ENCODE results near the gene GFRA4. TPM values are rescaled to one million over a fixed set of nuclear protein-coding genes. Genes with fewer than 3 reads are reported as not detected.

GFRA4 gene
- total RNA-seq, 1 experiment from 2014 or later, result not detected

DNA sequence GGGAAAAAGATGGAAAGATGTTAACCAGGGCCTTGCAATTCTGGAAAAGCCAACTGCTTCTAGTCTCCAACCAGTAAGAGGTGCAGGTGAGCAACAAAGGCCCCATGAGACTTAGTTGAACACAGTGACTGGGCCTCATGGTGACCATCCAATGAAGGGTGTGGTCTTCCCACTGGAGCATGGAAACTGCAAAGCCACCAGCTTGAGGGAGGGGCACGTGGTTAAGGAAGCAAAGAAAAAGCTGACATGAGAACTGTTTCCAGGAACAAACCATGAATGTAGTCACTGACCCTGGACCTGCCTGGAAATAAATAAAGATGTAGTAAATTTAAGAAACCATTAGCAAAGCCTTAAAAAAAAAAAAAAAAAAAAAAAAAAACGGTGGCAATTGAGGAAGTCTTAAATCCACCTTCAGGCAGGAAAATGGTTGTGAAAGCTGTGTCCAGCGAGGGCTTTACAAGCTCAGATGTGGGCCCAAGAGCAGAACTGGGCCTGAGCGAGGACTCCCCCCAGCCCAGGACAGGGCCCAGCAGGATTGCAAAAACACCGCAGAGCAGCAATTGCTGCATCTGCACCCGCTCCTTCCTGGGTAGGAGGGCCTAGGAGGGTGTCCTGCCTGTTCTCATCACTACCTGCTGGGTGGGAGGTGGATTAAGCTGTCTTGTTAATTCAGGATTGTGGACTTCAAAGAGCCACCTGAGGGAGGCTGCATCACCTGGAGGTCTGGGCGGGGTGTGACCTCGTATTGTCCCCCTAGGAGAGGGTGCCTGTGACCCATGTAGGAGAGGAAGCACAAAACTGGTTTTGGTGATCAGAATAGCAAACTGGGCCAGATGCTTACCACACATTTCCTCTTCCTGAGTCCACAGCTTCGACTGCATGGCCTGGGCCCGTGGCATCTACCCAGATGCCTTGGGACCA, 10.3 kb downstream of the GFRA4 start:
- in situ Hi-C loops (cut with HindIII; ENCODE audit: low pct_unique_long_range_greater_than_20kb, low sequenced_read_pairs), result no loop called here
- H3K36me3 ChIP-seq (ENCODE audit: control insufficient read depth, insufficient read depth, low read length), result no peaks in the 10 kb centered on the region
- no peaks in the 10 kb centered on the region for H3K4me1 ChIP-seq (ENCODE audit: control insufficient read depth, insufficient read depth, low read length)
- ChIA-PET POLR2A (interaction anchor here (0.5 kb wide), 1 partner anchor 352 kb away, joined by 9 read pairs; no protein-coding TSS in a partner anchor), CTCF (no interaction called here)
- H3K4me3 ChIP-seq (ENCODE audit: low read depth in 2 of 2, low read length in 2 of 2), result no peak overlapping the region
- ATAC-seq (no peak), DNase-seq (ENCODE audit: low read depth, low spot score) (no peak)
- intact Hi-C loops (cut with micrococcal nuclease; ENCODE audit: unreplicated experiment), result no loop called here
- TF ChIP-seq, protein P1, sequence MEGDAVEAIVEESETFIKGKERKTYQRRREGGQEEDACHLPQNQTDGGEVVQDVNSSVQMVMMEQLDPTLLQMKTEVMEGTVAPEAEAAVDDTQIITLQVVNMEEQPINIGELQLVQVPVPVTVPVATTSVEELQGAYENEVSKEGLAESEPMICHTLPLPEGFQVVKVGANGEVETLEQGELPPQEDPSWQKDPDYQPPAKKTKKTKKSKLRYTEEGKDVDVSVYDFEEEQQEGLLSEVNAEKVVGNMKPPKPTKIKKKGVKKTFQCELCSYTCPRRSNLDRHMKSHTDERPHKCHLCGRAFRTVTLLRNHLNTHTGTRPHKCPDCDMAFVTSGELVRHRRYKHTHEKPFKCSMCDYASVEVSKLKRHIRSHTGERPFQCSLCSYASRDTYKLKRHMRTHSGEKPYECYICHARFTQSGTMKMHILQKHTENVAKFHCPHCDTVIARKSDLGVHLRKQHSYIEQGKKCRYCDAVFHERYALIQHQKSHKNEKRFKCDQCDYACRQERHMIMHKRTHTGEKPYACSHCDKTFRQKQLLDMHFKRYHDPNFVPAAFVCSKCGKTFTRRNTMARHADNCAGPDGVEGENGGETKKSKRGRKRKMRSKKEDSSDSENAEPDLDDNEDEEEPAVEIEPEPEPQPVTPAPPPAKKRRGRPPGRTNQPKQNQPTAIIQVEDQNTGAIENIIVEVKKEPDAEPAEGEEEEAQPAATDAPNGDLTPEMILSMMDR (IDR thresholded peaks at IDR 0.05), result no peak
- TF ChIP-seq POLR2AphosphoS5 (IDR thresholded peaks at IDR 0.05; ENCODE audit: low read depth, low read length), result no peak
- H3K27me3 ChIP-seq (ENCODE audit: control insufficient read depth, insufficient read depth, low read length), result no peaks in the 10 kb centered on the region
- no peaks in the 10 kb centered on the region for H3K9me3 ChIP-seq (ENCODE audit: control insufficient read depth, insufficient read depth, low read depth, low read length)
- no peak overlapping the region for H3K27ac ChIP-seq (ENCODE audit: low read length)
- no TSS peak for BruUV-seq (replicated peaks)

- ChIA-PET POLR2A (no interaction called here), CTCF (no interaction called here)
- Histone ChIP-seq H3K4me3 (ENCODE audit: low read depth in 2 of 2, low read length in 2 of 2) (no peak overlapping the region), H3K36me3 (ENCODE audit: control insufficient read depth, insufficient read depth, low read length) (no peaks in the 10 kb centered on the region), H3K27ac (ENCODE audit: low read length) (no peak overlapping the region), H3K4me1 (ENCODE audit: control insufficient read depth, insufficient read depth, low read length) (no peaks in the 10 kb centered on the region), H3K9me3 (ENCODE audit: control insufficient read depth, insufficient read depth, low read depth, low read length) (no peaks in the 10 kb centered on the region), H3K27me3 (ENCODE audit: control insufficient read depth, insufficient read depth, low read length) (no peaks in the 10 kb centered on the region)
- intact Hi-C loops (cut with micrococcal nuclease; ENCODE audit: unreplicated experiment), result no loop called here
- BruUV-seq (replicated peaks), result no TSS peak
- ATAC-seq (no peak), DNase-seq (ENCODE audit: low read depth, low spot score) (no peak)
- in situ Hi-C loops (cut with HindIII; ENCODE audit: low pct_unique_long_range_greater_than_20kb, low sequenced_read_pairs), result no loop called here
- TF ChIP-seq, protein P2, sequence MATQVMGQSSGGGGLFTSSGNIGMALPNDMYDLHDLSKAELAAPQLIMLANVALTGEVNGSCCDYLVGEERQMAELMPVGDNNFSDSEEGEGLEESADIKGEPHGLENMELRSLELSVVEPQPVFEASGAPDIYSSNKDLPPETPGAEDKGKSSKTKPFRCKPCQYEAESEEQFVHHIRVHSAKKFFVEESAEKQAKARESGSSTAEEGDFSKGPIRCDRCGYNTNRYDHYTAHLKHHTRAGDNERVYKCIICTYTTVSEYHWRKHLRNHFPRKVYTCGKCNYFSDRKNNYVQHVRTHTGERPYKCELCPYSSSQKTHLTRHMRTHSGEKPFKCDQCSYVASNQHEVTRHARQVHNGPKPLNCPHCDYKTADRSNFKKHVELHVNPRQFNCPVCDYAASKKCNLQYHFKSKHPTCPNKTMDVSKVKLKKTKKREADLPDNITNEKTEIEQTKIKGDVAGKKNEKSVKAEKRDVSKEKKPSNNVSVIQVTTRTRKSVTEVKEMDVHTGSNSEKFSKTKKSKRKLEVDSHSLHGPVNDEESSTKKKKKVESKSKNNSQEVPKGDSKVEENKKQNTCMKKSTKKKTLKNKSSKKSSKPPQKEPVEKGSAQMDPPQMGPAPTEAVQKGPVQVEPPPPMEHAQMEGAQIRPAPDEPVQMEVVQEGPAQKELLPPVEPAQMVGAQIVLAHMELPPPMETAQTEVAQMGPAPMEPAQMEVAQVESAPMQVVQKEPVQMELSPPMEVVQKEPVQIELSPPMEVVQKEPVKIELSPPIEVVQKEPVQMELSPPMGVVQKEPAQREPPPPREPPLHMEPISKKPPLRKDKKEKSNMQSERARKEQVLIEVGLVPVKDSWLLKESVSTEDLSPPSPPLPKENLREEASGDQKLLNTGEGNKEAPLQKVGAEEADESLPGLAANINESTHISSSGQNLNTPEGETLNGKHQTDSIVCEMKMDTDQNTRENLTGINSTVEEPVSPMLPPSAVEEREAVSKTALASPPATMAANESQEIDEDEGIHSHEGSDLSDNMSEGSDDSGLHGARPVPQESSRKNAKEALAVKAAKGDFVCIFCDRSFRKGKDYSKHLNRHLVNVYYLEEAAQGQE (IDR thresholded peaks at IDR 0.05; ENCODE audit: insufficient read depth in 1 of 2, low read depth in 2 of 2, low read length in 1 of 2), result no peak
- TF ChIP-seq, protein P1 (IDR thresholded peaks at IDR 0.05), result no peak
- TF ChIP-seq SIN3A (IDR thresholded peaks at IDR 0.05; ENCODE audit: borderline replicate concordance, insufficient read depth, low read depth, low read length) (no peak), TCF7L2 (IDR thresholded peaks at IDR 0.05; ENCODE audit: low read depth, low read length) (no peak), POLR2AphosphoS5 (IDR thresholded peaks at IDR 0.05; ENCODE audit: low read depth, low read length) (no peak)
Measured at GRCh38 chr20:3652221-3652620, 11.0 kb downstream of the GFRA4 start.
